ENCODE data around the gene VSX2.

- TF ChIP-seq POLR2A (IDR thresholded peaks at IDR 0.05) (no peak), CTCF (IDR thresholded peaks at IDR 0.05) (no peak)
Measured at GRCh38 chr14:74278080-74278479, 38.8 kb downstream of the VSX2 start.

Measured in body of pancreas (tissue), 4 donors.